GM23248 (cell line): Measurements from ENCODE around the gene RFX4. TPM values are rescaled to one million over a fixed set of nuclear protein-coding genes. Genes with fewer than 3 reads are reported as not detected.
"Not testable (repeated sequence)": the region's sequence is repeated elsewhere in the genome, so short reads cannot be mapped to it uniquely, and the experiment has no call there.

Source experiments
- DNase-seq: peaks from one replicate; pipeline ENCODE4 v3.0.0-alpha.2; 2015
- H2AFZ ChIP-seq: fragments of 200-600 bp; sonication (generic); 2 replicates; pipeline ENCODE4 v1.6.1; 2016; ENCODE audit warnings: antibody characterized with exemption
- H3F3A ChIP-seq: fragments of 200-600 bp; sonication (generic); 2 replicates; pipeline ENCODE4 v1.6.1; 2016; ENCODE audit warnings: mild to moderate bottlenecking, antibody characterized with exemption, mixed run types; ENCODE audit not compliant: insufficient read depth
- H3K27ac ChIP-seq: fragments of 200-600 bp; sonication (generic); 2 replicates; pipeline ENCODE4 v1.5.1; 2016; ENCODE audit warnings: mild to moderate bottlenecking
- H3K27me3 ChIP-seq: fragments of 200-600 bp; sonication (generic); replicated peaks from 2 replicates; pipeline ENCODE4 v1.6.1; 2016; ENCODE audit warnings: mild to moderate bottlenecking; ENCODE audit not compliant: insufficient read depth
- H3K36me3 ChIP-seq: fragments of 200-600 bp; sonication (generic); 2 replicates; pipeline ENCODE4 v1.6.1; 2016; ENCODE audit warnings: low read depth, mild to moderate bottlenecking
- H3K4me1 ChIP-seq: fragments of 200-600 bp; sonication (generic); 2 replicates; pipeline ENCODE4 v1.6.1; 2016; ENCODE audit warnings: mild to moderate bottlenecking; ENCODE audit not compliant: insufficient read depth
- H3K4me2 ChIP-seq: fragments of 200-600 bp; sonication (generic); one replicate; pipeline ENCODE4 v1.6.1; 2016; ENCODE audit warnings: mild to moderate bottlenecking; ENCODE audit not compliant: unreplicated experiment
- H3K4me3 ChIP-seq: fragments of 200-600 bp; sonication (generic); 2 replicates; pipeline ENCODE4 v1.5.1; 2016; ENCODE audit warnings: mild to moderate bottlenecking
- H3K79me2 ChIP-seq: fragments of 200-600 bp; sonication (generic); 2 replicates; pipeline ENCODE4 v1.6.1; 2016; ENCODE audit warnings: mild to moderate bottlenecking; ENCODE audit not compliant: insufficient read depth
- H3K9ac ChIP-seq: fragments of 200-600 bp; sonication (generic); 2 replicates; pipeline ENCODE4 v1.6.1; 2016; ENCODE audit warnings: mild to moderate bottlenecking
- H3K9me2 ChIP-seq: fragments of 200-600 bp; sonication (generic); 2 replicates; pipeline ENCODE4 v1.6.1; 2016; ENCODE audit warnings: mixed run types, mild to moderate bottlenecking, moderate library complexity; ENCODE audit not compliant: insufficient read depth
- H3K9me3 ChIP-seq: fragments of 200-600 bp; sonication (generic); one replicate; pipeline ENCODE4 v1.6.1; 2017; ENCODE audit warnings: low read depth
- H4K20me1 ChIP-seq: fragments of 200-600 bp; sonication (generic); 2 replicates; pipeline ENCODE4 v1.6.0; 2016; ENCODE audit not compliant: insufficient read depth
- EZH2 ChIP-seq: fragments of 200-600 bp; sonication (generic); IDR thresholded peaks from 2 replicates; pipeline ENCODE4 v1.6.1; 2018; ENCODE audit warnings: antibody characterized with exemption, mild to moderate bottlenecking; ENCODE audit not compliant: insufficient read depth, poor library complexity, severe bottlenecking
- EZH2phosphoT487 ChIP-seq: fragments of 200-600 bp; sonication (generic); IDR thresholded peaks from 2 replicates; pipeline ENCODE4 v1.6.1; 2018; ENCODE audit warnings: antibody characterized with exemption, moderate library complexity, mild to moderate bottlenecking, low read depth; ENCODE audit not compliant: insufficient read depth
- WGBS, 2 experiments: methylation state at CpG; one replicate each; pipeline ENCODE4 v1.1.6; 2015 to 2017; ENCODE audit warnings: low lambda C conversion rate in 2 of 2, low coverage in 1 of 2; ENCODE audit errors: missing lambda C conversion rate in 2 of 2; 5-methylcytosine and 5-hydroxymethylcytosine counted together
- in situ Hi-C: fragments of 300-500 bp; cut with MboI; formaldehyde crosslinking; loops from 2 replicates; pipeline ENCODE4 v1.15.0; 2020
- polyA plus RNA-seq: library from polyadenylated mRNA; unstranded; fragments of >200 nt; fragmentation: Nextera tagmentation; extraction: Ambion mirVana; gene quantifications from 2 replicates; pipeline ENCODE4 v1.2.1, GENCODE V29; 2016
- total RNA-seq: library from RNA; depleted of rRNA; stranded (reverse); fragments of >200 nt; shearing (Covaris generic); gene quantifications from 2 replicates; pipeline ENCODE4 v1.2.3, GENCODE V29; 2014

The RFX4 gene
- total and polyA plus RNA-seq, 2 experiments from 2014 or later = not detected

DNA sequence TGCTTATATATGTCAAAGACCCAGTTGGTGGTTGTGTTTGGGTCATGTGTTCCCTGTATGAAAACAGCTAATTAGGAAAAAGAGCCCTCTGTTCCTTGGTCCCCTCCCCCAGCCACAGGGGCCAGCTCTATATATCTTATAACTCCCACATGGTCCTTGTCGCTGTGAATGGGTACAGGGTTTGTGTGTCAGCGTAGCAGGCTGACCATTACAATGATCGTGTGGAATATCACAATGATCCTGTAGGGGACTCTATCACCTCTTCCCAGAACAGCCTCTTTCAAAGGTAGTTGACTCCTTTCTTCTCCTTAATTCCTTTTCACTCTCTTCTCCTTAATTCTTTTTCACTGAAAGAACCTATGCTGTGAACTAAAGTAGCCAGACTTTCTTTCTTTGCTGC, 140.0 kb downstream of the RFX4 start:
- Histone ChIP-seq H3K79me2 (no peaks in the 10 kb centered on the region), H3K4me3 (no peak overlapping the region), H3K4me1 (no peaks in the 10 kb centered on the region), H3K9ac (no peak overlapping the region), H4K20me1 (no peaks in the 10 kb centered on the region), H3K4me2 (no peak overlapping the region), H3K9me3 (no peaks in the 10 kb centered on the region), H3K9me2 (no peaks in the 10 kb centered on the region), H3K27me3 (no peaks in the 10 kb centered on the region), H3F3A (no peaks in the 10 kb centered on the region), H2AFZ (no peak overlapping the region), H3K27ac (no peak overlapping the region), H3K36me3 (no peaks in the 10 kb centered on the region)
- WGBS, 2 experiments = 28 to 29% methylated on average over 3 of the region's 3 CpGs
- in situ Hi-C loops = no loop called here
- DNase-seq = no peak
- TF ChIP-seq EZH2phosphoT487 = no peak
- no peak for TF ChIP-seq EZH2

DNA sequence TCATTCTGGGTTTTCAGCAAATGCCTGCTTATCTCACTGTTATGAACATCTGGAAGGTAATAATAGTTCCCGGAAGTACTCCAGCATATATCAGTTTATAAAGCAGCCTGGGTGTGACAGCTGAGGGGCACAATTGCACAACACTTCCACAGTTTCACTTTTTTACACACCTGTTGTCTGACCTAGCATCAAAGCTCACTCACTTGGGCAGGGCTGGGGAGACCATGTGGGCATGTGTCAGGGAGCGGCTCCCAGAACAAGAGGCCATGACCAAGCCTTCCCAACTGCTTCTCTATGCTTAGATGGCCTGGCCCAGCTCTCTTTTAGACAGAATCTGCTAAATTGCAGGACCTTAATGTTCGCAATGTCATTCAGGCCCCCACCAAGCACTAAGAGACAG, 140.6 kb downstream of the RFX4 start:
- no peaks in the 10 kb centered on the region for H3K27me3 ChIP-seq
- TF ChIP-seq EZH2phosphoT487 = no peak
- TF ChIP-seq EZH2 = no peak
- H3K4me2 ChIP-seq = no peak overlapping the region
- no peaks in the 10 kb centered on the region for H3K36me3 ChIP-seq
- WGBS, 2 experiments = 41 to 42% methylated on average over 3 of the region's 3 CpGs
- H3F3A ChIP-seq = no peaks in the 10 kb centered on the region
- H3K4me3 ChIP-seq = no peak overlapping the region
- no peaks in the 10 kb centered on the region for H3K79me2 ChIP-seq
- no peak for DNase-seq
- in situ Hi-C loops = no loop called here
- no peaks in the 10 kb centered on the region for H3K9me2 ChIP-seq
- H2AFZ ChIP-seq = no peak overlapping the region
- H3K27ac ChIP-seq = no peak overlapping the region
- no peaks in the 10 kb centered on the region for H4K20me1 ChIP-seq
- no peaks in the 10 kb centered on the region for H3K9me3 ChIP-seq
- H3K4me1 ChIP-seq = no peaks in the 10 kb centered on the region
- no peak overlapping the region for H3K9ac ChIP-seq

DNA sequence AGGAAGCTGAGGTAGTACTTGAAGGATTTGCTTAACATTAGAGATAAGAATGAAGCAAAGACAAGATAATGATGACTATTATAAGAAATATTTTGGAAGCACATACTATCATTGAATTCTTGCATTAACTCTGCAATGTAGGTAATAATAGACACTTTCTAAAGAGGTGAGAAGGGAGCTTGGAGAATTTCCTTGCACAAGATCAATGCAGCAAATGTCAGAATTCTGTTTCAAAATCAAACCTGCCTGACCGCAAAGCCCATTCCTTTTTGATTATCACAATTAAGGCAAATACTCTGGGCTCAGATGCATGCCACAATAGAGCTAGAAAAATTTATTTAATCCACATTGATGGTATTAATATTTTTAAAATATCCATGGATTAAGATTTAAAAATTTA, 141.3 kb downstream of the RFX4 start:
- Histone ChIP-seq H3K36me3 (no peaks in the 10 kb centered on the region), H3K4me1 (no peaks in the 10 kb centered on the region), H3K79me2 (no peaks in the 10 kb centered on the region), H3K4me3 (no peak overlapping the region), H3K4me2 (no peak overlapping the region), H3K9me3 (no peaks in the 10 kb centered on the region), H3K9ac (no peak overlapping the region), H3K27ac (no peak overlapping the region), H3K9me2 (no peaks in the 10 kb centered on the region), H3F3A (no peaks in the 10 kb centered on the region), H3K27me3 (no peaks in the 10 kb centered on the region), H2AFZ (no peak overlapping the region), H4K20me1 (no peaks in the 10 kb centered on the region)
- TF ChIP-seq EZH2phosphoT487 = no peak
- TF ChIP-seq EZH2 = no peak
- in situ Hi-C loops = no loop called here
- no peak for DNase-seq
- 87 to 91% methylated on average over 1 of the region's 1 CpG for WGBS, 2 experiments

DNA sequence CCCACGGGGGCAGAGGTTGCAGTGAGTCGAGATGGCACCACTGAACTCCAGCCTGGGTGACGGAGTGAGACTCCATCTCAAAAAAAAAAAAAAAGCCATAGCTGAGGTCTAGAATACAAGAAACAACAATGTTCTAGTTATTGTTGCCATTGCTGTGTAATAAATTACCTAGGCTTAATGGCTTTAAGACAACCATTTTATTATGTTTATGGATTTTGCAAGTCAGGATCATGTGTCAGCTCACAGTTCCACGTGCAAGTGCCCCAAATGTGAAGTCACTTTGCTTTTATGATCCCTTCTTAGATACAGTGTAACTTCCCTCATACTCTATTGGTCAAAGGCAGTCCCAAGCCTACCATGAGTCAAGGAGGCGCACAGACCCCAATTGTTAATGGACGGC, 142.1 kb downstream of the RFX4 start:
- WGBS, 2 experiments = 68 to 69% methylated on average over 6 of the region's 6 CpGs
- Histone ChIP-seq H3K27ac (no peak overlapping the region), H4K20me1 (no peaks in the 10 kb centered on the region), H3K9me2 (no peaks in the 10 kb centered on the region), H3K4me3 (no peak overlapping the region), H3F3A (no peaks in the 10 kb centered on the region), H3K9me3 (no peaks in the 10 kb centered on the region), H3K36me3 (no peaks in the 10 kb centered on the region), H3K79me2 (no peaks in the 10 kb centered on the region), H3K9ac (no peak overlapping the region), H3K4me2 (no peak overlapping the region), H3K27me3 (no peaks in the 10 kb centered on the region; the same call in 1 of the 2 replicates), H2AFZ (no peak overlapping the region), H3K4me1 (no peaks in the 10 kb centered on the region)
- in situ Hi-C loops = no loop called here
- TF ChIP-seq EZH2phosphoT487 = no peak
- DNase-seq = no peak

DNA sequence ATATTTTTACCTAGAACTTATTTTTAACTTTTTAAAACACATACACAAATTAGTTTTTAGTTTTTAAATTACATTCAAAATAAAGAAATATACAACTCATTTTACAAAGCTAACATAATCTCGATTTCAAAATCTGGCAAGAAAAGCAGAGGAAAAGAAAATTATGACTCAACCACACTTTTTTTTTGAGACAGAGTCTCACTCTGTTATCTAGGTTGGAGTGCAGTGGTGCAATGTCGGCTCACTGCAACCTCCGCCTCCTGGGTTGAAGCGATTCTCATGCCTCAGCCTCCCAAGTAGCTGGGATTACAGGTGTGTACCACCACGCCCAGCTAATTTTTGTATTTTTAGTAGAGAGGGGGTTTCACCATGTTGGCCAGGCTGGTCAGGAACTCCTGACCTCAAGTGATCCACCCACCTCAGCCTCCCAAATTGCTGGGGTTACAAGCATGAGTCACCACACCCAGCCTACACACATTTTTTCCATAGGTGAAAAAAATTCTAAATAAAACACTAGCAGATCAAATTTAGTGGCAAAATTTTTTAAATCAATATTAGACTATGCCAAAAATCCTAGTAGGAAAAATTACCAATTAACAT, 143.9 kb downstream of the RFX4 start:
- H3K9me3 ChIP-seq, in situ Hi-C loops, H3K27ac ChIP-seq, H3K4me3 ChIP-seq, H3K4me1 ChIP-seq, H3K36me3 ChIP-seq, H3K79me2 ChIP-seq, H3K9ac ChIP-seq, H3K9me2 ChIP-seq, DNase-seq, H3K4me2 ChIP-seq, H3F3A ChIP-seq, H2AFZ ChIP-seq, H3K27me3 ChIP-seq, H4K20me1 ChIP-seq: not testable (repeated sequence)
- WGBS, 2 experiments = 80 to 84% methylated on average over 5 of the region's 5 CpGs
